ENCODE data around the gene PLIN3.
"Not testable (repeated sequence)": the region's sequence is repeated elsewhere in the genome, so short reads cannot be mapped to it uniquely, and the experiment has no call there.

PLIN3 gene

DNA sequence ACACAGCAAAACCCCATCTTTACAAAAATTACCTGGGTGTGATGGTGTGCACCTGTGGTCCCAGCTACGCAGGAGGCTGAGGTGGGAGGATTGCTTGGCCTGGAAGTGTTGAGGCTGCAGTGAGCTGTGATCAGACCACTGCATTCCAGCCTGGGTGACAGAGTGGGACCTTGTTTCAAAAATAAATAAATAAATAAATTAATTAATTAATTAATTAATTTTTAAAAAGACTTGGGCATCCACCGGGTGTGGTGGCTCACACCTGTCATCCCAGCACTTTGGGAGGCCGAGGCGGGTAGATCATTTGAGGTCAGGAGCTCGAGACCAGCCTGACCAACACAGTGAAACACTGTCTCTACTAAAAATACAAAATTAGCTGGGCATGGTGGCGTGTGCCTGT lies 62.3 kb downstream of the PLIN3 start:
- DNase-seq, result not testable (repeated sequence)

GRCh38 chr19:4803736-4804695 lies 63.5 kb downstream of the PLIN3 start:
- no peak for DNase-seq

GRCh38 chr19:4802711-4803110 lies 64.8 kb downstream of the PLIN3 start:
- DNase-seq, result no peak

DNA sequence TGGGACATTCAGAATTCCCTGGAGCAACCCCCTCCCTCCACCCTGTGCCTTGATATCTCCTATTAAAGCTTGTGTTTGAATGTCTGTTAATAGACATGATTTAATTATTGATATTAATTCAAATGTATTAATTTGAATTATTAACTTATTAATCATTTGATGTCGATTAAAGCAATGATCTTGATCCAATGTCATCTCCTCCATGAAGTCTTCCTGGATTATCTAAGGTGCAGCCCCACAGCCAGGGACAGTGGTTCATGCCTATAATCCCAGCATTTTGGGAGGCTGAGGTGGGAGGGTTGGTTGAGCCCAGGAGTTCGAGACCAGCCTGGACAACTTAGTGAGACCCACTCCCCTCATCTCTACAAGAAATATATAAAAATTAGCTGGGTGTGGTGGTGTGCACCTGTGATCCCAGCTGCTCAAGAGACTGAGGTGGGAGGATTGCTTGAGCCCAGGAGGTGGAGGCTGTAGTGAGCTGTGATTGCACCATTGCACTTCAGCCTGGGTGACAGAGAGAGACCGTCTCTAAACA lies 66.3 kb downstream of the PLIN3 start:
- no peak for DNase-seq

- DNase-seq, result no peak
Measured at GRCh38 chr19:4800591-4801081, 66.8 kb downstream of the PLIN3 start.

GRCh38 chr19:4795400-4795799 lies 72.1 kb downstream of the PLIN3 start:
- no peak for DNase-seq

GRCh38 chr19:4794971-4795370 lies 72.5 kb downstream of the PLIN3 start:
- no peak for DNase-seq

DNA sequence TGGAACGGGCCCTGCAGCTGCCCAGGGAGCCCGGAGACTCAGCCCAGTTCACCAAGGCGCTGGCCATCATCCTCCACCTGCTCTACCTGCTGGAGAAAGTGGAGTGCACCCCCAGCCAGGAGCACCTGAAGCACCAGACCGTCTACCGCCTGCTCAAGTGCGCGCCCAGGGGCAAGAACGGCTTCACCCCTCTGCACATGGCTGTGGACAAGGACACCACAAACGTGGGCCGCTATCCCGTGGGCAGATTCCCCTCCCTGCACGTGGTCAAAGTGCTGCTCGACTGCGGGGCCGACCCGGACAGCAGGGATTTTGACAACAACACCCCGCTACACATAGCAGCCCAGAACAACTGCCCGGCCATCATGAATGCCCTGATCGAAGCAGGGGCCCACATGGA lies 74.2 kb downstream of the PLIN3 start:
- not testable (repeated sequence) for DNase-seq

- not testable (repeated sequence) for DNase-seq
Measured at GRCh38 chr19:4792866-4793195, 74.6 kb downstream of the PLIN3 start.

DNA sequence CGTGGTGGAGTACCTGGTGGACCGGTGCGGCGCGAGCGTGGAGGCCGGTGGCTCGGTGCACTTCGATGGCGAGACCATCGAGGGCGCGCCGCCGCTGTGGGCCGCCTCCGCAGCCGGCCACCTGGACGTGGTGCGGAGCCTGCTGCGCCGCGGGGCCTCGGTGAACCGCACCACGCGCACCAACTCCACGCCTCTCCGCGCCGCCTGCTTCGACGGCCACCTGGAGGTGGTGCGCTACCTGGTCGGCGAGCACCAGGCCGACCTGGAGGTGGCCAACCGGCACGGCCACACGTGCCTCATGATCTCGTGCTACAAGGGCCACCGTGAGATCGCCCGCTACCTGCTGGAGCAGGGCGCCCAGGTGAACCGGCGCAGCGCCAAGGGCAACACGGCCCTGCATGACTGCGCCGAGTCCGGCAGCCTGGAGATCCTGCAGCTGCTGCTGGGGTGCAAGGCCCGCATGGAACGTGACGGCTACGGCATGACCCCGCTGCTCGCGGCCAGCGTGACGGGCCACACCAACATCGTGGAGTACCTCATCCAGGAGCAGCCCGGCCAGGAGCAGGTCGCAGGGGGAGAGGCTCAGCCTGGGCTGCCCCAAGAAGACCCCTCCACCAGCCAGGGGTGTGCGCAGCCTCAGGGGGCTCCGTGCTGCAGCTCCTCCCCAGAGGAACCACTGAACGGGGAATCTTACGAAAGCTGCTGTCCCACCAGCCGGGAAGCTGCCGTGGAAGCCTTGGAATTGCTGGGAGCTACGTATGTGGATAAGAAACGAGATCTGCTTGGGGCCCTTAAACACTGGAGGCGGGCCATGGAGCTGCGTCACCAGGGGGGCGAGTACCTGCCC lies 75.2 kb downstream of the PLIN3 start:
- not testable (repeated sequence) for DNase-seq

DNA sequence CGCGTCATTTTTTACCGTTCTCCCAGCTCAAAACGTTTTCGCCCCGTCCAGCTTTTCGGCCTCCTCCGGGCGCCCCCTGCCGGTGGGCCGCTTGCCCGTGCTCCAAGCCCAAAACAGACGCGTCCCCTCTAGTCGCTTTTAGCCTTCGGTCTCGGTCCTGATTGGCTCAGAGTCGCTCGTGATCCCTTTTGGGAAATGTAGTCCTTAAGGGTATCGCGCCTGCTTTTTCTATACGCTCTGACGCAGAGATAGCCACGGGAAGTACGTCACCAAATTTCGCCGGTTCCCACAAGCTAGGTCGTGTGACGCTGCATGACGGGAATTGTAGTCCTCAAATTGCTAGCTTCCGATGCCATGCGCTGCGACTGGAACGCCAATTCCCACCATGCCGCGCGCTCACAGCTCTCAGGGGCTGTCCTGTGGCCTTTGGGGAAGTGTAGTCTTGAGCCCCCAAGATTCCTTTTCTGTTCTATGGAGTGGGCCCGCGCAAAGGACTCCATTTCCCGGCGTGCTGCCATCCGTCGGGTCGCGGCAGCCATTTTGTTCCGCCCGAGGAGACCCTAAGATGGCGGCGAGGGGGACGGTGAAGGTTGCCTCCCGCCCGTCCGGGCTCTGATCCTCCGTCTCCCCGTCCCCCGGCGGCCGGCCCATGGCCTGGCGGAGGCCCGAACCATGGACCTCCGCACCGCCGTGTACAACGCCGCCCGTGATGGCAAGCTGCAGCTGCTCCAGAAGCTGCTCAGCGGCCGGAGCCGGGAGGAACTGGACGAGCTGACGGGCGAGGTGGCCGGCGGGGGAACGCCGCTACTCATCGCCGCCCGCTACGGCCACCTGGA lies 76.1 kb downstream of the PLIN3 start, which contains the start of gene FEM1A:
Gene FEM1A, plus strand, starts transcription at position 552 of the 836 bp plus-strand sequence. Its CDS starts 121 bp downstream, at position 673.
- DNase-seq, result no peak

Measured in cortex of kidney (tissue), 1 donor.